Karpas-422 (cell line): ENCODE data around the gene NAA80. TPM values are rescaled to one million over a fixed set of nuclear protein-coding genes. Genes with fewer than 3 reads are reported as not detected.

Experiments
- DNase-seq: peaks from one replicate; pipeline ENCODE4 v3.0.0-alpha.2; 2015
- H2AFZ ChIP-seq: fragments of 200-600 bp; sonication (generic); 2 replicates; pipeline ENCODE4 v1.6.1; 2014; ENCODE audit warnings: antibody characterized with exemption, low read length, mixed read lengths
- H3K27ac ChIP-seq: fragments of 200-600 bp; sonication (generic); 2 replicates; pipeline ENCODE4 v1.5.1; 2014; ENCODE audit warnings: mild to moderate bottlenecking, low read length, moderate library complexity
- H3K27me3 ChIP-seq: fragments of 200-600 bp; sonication (generic); 2 replicates; pipeline ENCODE4 v1.6.1; 2014; ENCODE audit warnings: low read length, mixed read lengths
- H3K36me3 ChIP-seq: fragments of 200-600 bp; sonication (generic); 2 replicates; pipeline ENCODE4 v1.6.1; 2014; ENCODE audit warnings: low read length, mixed read lengths; ENCODE audit not compliant: insufficient read depth
- H3K4me1 ChIP-seq: fragments of 200-600 bp; sonication (generic); 2 replicates; pipeline ENCODE4 v1.6.1; 2014; ENCODE audit warnings: mild to moderate bottlenecking, low read length, mixed read lengths
- H3K4me2 ChIP-seq: fragments of 200-600 bp; sonication (generic); 2 replicates; pipeline ENCODE4 v1.6.1; 2014; ENCODE audit warnings: low read length, low read depth, mild to moderate bottlenecking; ENCODE audit not compliant: poor library complexity, severe bottlenecking
- H3K4me3 ChIP-seq: fragments of 200-600 bp; sonication (generic); 2 replicates; pipeline ENCODE4 v1.5.1; 2014; ENCODE audit warnings: mild to moderate bottlenecking, antibody characterized with exemption, low read length, mixed read lengths
- H3K79me2 ChIP-seq: fragments of 200-600 bp; sonication (generic); 2 replicates; pipeline ENCODE4 v1.6.1; 2014; ENCODE audit warnings: mild to moderate bottlenecking, low read length, mixed read lengths
- H3K9ac ChIP-seq: fragments of 200-600 bp; sonication (generic); 2 replicates; pipeline ENCODE4 v1.6.0; 2014; ENCODE audit warnings: low read length
- H3K9me2 ChIP-seq: fragments of 200-600 bp; sonication (generic), shearing (Covaris generic); replicated peaks from 2 replicates; pipeline ENCODE4 v1.6.0; 2014; ENCODE audit warnings: mild to moderate bottlenecking, low read length, moderate library complexity; ENCODE audit not compliant: insufficient read depth
- H3K9me3 ChIP-seq: fragments of 300-700, 200-600 bp; sonication (generic); 2 replicates; pipeline ENCODE4 v1.6.1; 2014; ENCODE audit warnings: low read length, mixed read lengths
- H4K20me1 ChIP-seq: fragments of 200-600 bp; sonication (generic); 2 replicates; pipeline ENCODE4 v1.6.1; 2014; ENCODE audit warnings: mild to moderate bottlenecking, antibody characterized with exemption, low read length, low read depth; ENCODE audit not compliant: insufficient read depth
- total RNA-seq: library from RNA; depleted of rRNA; stranded (reverse); fragments of >200 nt; shearing (Covaris generic); gene quantifications from 2 replicates; pipeline ENCODE4 v1.2.3, GENCODE V29; 2014; ENCODE audit warnings: low replicate concordance

Gene NAA80
- total RNA-seq, 1 experiment from 2014 or later: 18.1 TPM

DNA sequence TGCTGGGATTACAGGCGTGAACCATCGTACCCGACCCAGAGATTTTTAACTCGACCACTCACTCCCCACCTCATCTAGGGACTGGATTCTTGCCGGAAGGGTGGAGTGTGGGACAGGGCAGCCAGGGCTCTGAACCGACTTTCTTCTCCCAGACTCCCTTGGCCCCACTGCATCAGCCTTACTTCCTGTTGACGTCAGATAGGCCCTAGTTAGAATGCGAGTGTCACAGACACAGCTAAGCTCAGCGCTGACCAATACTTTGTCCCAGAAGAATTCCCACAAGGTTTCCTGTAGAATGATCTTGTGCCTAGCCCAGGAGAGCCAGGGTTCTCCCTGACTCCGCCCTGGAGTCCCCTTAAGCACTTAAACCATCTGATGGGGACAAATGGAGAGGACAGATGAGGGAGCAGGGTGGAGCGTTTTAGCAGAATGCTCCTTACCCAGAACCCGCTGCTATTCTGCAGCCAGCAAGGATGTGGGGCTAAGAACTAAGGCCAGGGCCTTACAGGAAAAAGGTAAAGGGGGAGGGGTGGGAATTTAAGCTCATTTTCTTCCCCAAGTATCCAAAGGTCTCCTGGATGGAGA, 34.6 kb upstream of the NAA80 start:
- Histone ChIP-seq H3K9ac (no peak overlapping the region), H3K36me3 (peaks cover 46% of the 10 kb centered on the region), H3K27me3 (no peaks in the 10 kb centered on the region)

GRCh38 chr3:50331364-50331907, 32.2 kb upstream of the NAA80 start:
- Histone ChIP-seq H3K9ac (no peak overlapping the region), H3K27me3 (no peaks in the 10 kb centered on the region), H4K20me1 (peaks cover 22% of the 10 kb centered on the region; the same call in 1 of the 2 replicates), H3K4me3 (no peak overlapping the region), H3K9me3 (no peaks in the 10 kb centered on the region), H3K4me1 (peaks cover 57% of the 10 kb centered on the region), H2AFZ (no peak overlapping the region), H3K9me2 (no peaks in the 10 kb centered on the region), H3K4me2 (no peak overlapping the region), H3K27ac (no peak overlapping the region), H3K79me2 (peaks cover 48% of the 10 kb centered on the region), H3K36me3 (peaks cover 43% of the 10 kb centered on the region)
- DNase-seq: no peak

More for the DNA sequence above, 34.6 kb upstream of the NAA80 start:
- peaks cover 20% of the 10 kb centered on the region; the same call in 1 of the 2 replicates for H4K20me1 ChIP-seq
- peaks cover 55% of the 10 kb centered on the region for H3K4me1 ChIP-seq
- no peak overlapping the region for H3K27ac ChIP-seq
- H3K4me3 ChIP-seq: no peak overlapping the region
- DNase-seq: no peak
- no peak overlapping the region for H3K4me2 ChIP-seq
- peaks cover 54% of the 10 kb centered on the region for H3K79me2 ChIP-seq
- H3K9me3 ChIP-seq: no peaks in the 10 kb centered on the region
- no peaks in the 10 kb centered on the region for H3K9me2 ChIP-seq
- no peak overlapping the region for H2AFZ ChIP-seq

DNA sequence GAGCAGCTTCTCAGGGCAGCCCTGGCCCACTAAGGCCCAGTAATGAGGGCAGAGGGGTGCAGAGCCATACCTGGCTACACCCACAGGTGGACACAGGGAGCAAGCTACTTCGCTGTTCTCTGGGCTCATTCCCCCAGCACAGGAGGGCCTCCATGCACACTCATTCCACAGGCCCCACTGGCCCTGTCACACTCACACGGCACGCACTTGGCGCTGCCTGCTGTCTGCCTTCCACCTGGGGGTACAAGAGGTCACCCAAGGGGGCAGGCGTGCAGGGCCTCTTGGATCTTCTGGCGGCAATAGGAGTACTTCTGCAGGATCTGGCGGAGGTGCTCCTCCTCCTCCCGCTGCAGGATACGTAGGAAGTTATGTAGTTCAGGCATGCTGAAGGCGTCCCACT, 31.1 kb upstream of the NAA80 start:
- H3K9ac ChIP-seq: no peak overlapping the region
- H3K27ac ChIP-seq: no peak overlapping the region
- no peaks in the 10 kb centered on the region for H3K27me3 ChIP-seq
- H3K36me3 ChIP-seq: peaks cover 38% of the 10 kb centered on the region; the same call in 1 of the 2 replicates
- no peaks in the 10 kb centered on the region for H3K9me3 ChIP-seq
- H3K4me3 ChIP-seq: no peak overlapping the region
- H3K4me2 ChIP-seq: no peak overlapping the region
- peaks cover 50% of the 10 kb centered on the region for H3K4me1 ChIP-seq
- H3K9me2 ChIP-seq: no peaks in the 10 kb centered on the region
- H4K20me1 ChIP-seq: peaks cover 18% of the 10 kb centered on the region; the same call in 1 of the 2 replicates
- peaks cover 41% of the 10 kb centered on the region for H3K79me2 ChIP-seq
- DNase-seq: no peak
- H2AFZ ChIP-seq: no peak overlapping the region

GRCh38 chr3:50327943-50328691, 28.9 kb upstream of the NAA80 start, which contains the start of gene TUSC2:
Gene TUSC2, minus strand, starts transcription at chr3:50328223. Its CDS starts 124 bp downstream, at chr3:50328099.
- peak within 1 kb of the TSS; percentile 48 for H3K27ac ChIP-seq
- H3K9me3 ChIP-seq: no peaks in the 10 kb centered on the region
- peaks cover 6% of the 10 kb centered on the region; the same call in 1 of the 2 replicates for H4K20me1 ChIP-seq
- H3K9me2 ChIP-seq: no peaks in the 10 kb centered on the region
- H3K4me2 ChIP-seq: peak within 1 kb of the TSS; percentile 82
- H3K9ac ChIP-seq: peak within 1 kb of the TSS; percentile 90
- H2AFZ ChIP-seq: no peak within 1 kb of the TSS
- H3K4me3 ChIP-seq: peak within 1 kb of the TSS; percentile 94
- H3K27me3 ChIP-seq: no peaks in the 10 kb centered on the region
- peaks cover 22% of the 10 kb centered on the region for H3K79me2 ChIP-seq
- peaks cover 39% of the 10 kb centered on the region for H3K4me1 ChIP-seq
- DNase-seq: peak; percentile 99
- peaks cover 27% of the 10 kb centered on the region; the same call in 1 of the 2 replicates for H3K36me3 ChIP-seq

DNA sequence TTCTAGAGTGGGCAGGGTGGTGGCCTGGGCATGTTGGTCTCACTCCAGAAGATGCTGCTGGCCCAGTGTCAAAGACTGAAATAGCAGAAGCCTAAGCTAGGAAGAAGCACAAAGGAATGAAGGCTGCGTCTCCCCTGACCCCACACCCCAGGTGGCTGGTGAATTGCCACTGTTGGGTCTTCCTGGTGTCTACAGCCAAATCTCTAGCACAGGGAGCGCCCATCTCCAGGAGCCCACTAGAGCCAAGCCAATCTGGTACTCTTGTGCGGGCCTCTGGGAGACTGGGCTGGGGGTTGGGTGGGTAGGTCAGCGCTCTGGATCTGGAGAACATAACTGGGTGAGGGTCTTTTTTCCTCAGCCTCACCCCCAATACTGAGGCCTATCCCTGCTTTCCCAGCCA, 27.9 kb upstream of the NAA80 start:
- Histone ChIP-seq H3K4me1 (peaks cover 40% of the 10 kb centered on the region), H3K9me3 (no peaks in the 10 kb centered on the region), H3K36me3 (peaks cover 25% of the 10 kb centered on the region; the same call in 1 of the 2 replicates), H3K27ac (no peak overlapping the region), H3K4me3 (peak overlapping the region; percentile 94), H3K4me2 (peak overlapping the region; percentile 82), H3K9me2 (no peaks in the 10 kb centered on the region), H3K9ac (peak overlapping the region; percentile 90), H2AFZ (no peak overlapping the region), H3K27me3 (no peaks in the 10 kb centered on the region), H3K79me2 (peaks cover 22% of the 10 kb centered on the region), H4K20me1 (peaks cover 6% of the 10 kb centered on the region; the same call in 1 of the 2 replicates)
- DNase-seq: no peak

- peaks cover 15% of the 10 kb centered on the region; the same call in 1 of the 2 replicates for H3K36me3 ChIP-seq
- H2AFZ ChIP-seq: no peak overlapping the region
- H3K4me2 ChIP-seq: no peak overlapping the region
- H3K9me3 ChIP-seq: no peaks in the 10 kb centered on the region
- H3K27ac ChIP-seq: no peak overlapping the region
- no peaks in the 10 kb centered on the region for H3K27me3 ChIP-seq
- H3K4me3 ChIP-seq: no peak overlapping the region
- 0 out of 2 replicates have a peak overlapping the region, but pooled peaks have one; percentile 90 for H3K9ac ChIP-seq
- peaks cover 44% of the 10 kb centered on the region for H3K4me1 ChIP-seq
- peaks cover 19% of the 10 kb centered on the region for H3K79me2 ChIP-seq
- H4K20me1 ChIP-seq: peaks cover 6% of the 10 kb centered on the region; the same call in 1 of the 2 replicates
- H3K9me2 ChIP-seq: no peaks in the 10 kb centered on the region
- no peak for DNase-seq
These were observed 27.0 kb upstream of the NAA80 start for GRCh38 chr3:50326182-50326541.

DNA sequence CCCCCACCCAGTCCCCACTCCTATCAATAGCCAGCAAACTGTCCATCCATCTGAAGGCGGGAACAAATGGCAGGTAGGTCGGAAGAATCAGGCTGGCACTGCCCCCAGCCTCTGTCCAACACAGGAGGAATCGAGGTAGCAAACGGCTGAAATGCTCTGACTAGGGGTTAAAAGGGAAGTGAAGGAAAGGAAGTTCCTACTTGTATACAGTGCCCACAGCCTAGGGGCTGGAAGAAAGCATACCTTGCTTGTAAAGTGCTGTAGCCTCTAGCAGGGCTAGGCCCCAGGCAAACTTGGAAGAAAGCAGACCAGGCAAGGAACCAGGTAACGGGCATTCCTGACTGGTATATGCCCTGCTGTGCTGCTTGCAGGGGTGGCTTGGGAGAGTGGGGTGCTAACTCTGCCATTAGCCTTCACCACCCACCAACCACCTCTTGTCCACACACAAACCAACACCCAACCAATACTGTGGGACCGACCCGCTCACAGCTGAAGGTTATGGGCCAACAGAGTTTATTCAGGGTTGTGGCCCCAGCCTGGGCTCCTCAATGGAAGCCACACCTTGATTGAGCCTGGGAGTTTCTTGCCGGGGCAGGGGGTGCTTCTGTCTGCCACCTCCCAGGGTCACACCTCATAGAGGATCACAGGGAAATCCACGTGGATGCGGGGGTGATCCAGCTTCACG, 26.4 kb upstream of the NAA80 start:
- Histone ChIP-seq H2AFZ (no peak overlapping the region), H3K27ac (no peak overlapping the region), H3K9ac (0 out of 2 replicates have a peak overlapping the region, but pooled peaks have one; percentile 90), H4K20me1 (peaks cover 6% of the 10 kb centered on the region; the same call in 1 of the 2 replicates), H3K79me2 (peaks cover 22% of the 10 kb centered on the region), H3K9me3 (no peaks in the 10 kb centered on the region), H3K4me3 (no peak overlapping the region), H3K9me2 (no peaks in the 10 kb centered on the region), H3K4me2 (no peak overlapping the region), H3K4me1 (peaks cover 42% of the 10 kb centered on the region), H3K27me3 (no peaks in the 10 kb centered on the region), H3K36me3 (peaks cover 10% of the 10 kb centered on the region; the same call in 1 of the 2 replicates)
- no peak for DNase-seq
